ENCODE data around the gene CALHM1. TPM values are rescaled to one million over a fixed set of nuclear protein-coding genes. Genes with fewer than 3 reads are reported as not detected.
A peak's percentile ranks its signal among the peaks of the same experiment; 100 is the strongest.

CALHM1 gene
- total and polyA plus RNA-seq, 2 of the 13 experiments (the other 11 are each of a cell fraction or from before 2014, with no cell fraction given) = 0.04 TPM; not detected in 1

DNA sequence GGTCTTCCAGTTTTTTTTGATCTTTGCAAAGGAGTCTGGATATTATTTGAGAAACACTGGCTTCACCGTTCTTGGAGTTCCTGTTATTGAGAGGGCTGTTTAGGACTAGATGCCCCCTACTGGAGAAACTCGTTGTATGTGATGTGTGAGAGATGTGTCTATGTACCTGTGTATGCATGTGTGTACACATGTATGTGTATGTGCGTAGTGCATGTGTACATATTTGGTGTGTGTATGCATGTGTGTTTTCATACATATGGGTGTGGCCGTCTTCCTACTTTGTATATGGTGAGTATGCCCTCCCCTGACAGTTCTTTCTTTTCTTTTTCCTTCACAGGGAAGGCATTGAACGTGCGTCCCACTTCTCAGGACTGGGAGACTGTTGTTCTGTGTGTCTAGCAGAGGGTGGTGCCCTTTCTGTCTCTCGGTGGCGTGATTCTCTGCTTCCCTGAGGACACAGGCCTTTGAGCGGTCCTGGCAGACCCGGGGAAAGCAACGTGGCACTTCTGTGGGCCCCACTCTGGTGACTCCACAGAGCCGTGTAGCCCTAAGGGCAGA, 23.4 kb upstream of the CALHM1 start (continued):
- TF ChIP-seq RFX3 (CRISPR knock-in tag; IDR thresholded peaks at IDR 0.05) = no peak
- TF ChIP-seq, protein P1, sequence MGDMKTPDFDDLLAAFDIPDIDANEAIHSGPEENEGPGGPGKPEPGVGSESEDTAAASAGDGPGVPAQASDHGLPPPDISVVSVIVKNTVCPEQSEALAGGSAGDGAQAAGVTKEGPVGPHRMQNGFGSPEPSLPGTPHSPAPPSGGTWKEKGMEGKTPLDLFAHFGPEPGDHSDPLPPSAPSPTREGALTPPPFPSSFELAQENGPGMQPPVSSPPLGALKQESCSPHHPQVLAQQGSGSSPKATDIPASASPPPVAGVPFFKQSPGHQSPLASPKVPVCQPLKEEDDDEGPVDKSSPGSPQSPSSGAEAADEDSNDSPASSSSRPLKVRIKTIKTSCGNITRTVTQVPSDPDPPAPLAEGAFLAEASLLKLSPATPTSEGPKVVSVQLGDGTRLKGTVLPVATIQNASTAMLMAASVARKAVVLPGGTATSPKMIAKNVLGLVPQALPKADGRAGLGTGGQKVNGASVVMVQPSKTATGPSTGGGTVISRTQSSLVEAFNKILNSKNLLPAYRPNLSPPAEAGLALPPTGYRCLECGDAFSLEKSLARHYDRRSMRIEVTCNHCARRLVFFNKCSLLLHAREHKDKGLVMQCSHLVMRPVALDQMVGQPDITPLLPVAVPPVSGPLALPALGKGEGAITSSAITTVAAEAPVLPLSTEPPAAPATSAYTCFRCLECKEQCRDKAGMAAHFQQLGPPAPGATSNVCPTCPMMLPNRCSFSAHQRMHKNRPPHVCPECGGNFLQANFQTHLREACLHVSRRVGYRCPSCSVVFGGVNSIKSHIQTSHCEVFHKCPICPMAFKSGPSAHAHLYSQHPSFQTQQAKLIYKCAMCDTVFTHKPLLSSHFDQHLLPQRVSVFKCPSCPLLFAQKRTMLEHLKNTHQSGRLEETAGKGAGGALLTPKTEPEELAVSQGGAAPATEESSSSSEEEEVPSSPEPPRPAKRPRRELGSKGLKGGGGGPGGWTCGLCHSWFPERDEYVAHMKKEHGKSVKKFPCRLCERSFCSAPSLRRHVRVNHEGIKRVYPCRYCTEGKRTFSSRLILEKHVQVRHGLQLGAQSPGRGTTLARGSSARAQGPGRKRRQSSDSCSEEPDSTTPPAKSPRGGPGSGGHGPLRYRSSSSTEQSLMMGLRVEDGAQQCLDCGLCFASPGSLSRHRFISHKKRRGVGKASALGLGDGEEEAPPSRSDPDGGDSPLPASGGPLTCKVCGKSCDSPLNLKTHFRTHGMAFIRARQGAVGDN (CRISPR knock-in tag; IDR thresholded peaks at IDR 0.05) = peak; percentile 36
- TF ChIP-seq, protein P2, sequence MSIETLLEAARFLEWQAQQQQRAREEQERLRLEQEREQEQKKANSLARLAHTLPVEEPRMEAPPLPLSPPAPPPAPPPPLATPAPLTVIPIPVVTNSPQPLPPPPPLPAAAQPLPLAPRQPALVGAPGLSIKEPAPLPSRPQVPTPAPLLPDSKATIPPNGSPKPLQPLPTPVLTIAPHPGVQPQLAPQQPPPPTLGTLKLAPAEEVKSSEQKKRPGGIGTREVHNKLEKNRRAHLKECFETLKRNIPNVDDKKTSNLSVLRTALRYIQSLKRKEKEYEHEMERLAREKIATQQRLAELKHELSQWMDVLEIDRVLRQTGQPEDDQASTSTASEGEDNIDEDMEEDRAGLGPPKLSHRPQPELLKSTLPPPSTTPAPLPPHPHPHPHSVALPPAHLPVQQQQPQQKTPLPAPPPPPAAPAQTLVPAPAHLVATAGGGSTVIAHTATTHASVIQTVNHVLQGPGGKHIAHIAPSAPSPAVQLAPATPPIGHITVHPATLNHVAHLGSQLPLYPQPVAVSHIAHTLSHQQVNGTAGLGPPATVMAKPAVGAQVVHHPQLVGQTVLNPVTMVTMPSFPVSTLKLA (IDR thresholded peaks at IDR 0.05) = 0 out of 2 replicates have a peak, but pooled peaks have one; percentile 12
- peak; percentile 61; the same call in 1 of the 2 replicates for TF ChIP-seq MIER3 (CRISPR knock-in tag; IDR thresholded peaks at IDR 0.05; ENCODE audit: borderline replicate concordance)
- TF ChIP-seq ZNF331 (CRISPR knock-in tag; IDR thresholded peaks at IDR 0.05) = 0 out of 2 replicates have a peak, but pooled peaks have one; percentile 21
- TF ChIP-seq MTERF4 (CRISPR knock-in tag; IDR thresholded peaks at IDR 0.05) = 0 out of 2 replicates have a peak, but pooled peaks have one; percentile 46
- peak; percentile 42; the same call in 1 of the 2 replicates for TF ChIP-seq ERF (CRISPR knock-in tag; IDR thresholded peaks at IDR 0.05)
- TF ChIP-seq SMC3 (IDR thresholded peaks at IDR 0.05; ENCODE audit: low read length) = peak; percentile 15; the same call in 1 of the 2 replicates
- no peak for TF ChIP-seq MIXL1 (CRISPR knock-in tag; IDR thresholded peaks at IDR 0.05)
- no peak for TF ChIP-seq FOXA1 (IDR thresholded peaks at IDR 0.05)
- TF ChIP-seq FOXA1 (CRISPR knock-in tag; IDR thresholded peaks at IDR 0.05) = peak; percentile 61
- TF ChIP-seq TEF (CRISPR knock-in tag; IDR thresholded peaks at IDR 0.05) = no peak
- TF ChIP-seq XRCC5 (optimal IDR thresholded peaks at IDR 0.05; ENCODE audit: low read length) = peak; percentile 31
- TF ChIP-seq, protein P3, sequence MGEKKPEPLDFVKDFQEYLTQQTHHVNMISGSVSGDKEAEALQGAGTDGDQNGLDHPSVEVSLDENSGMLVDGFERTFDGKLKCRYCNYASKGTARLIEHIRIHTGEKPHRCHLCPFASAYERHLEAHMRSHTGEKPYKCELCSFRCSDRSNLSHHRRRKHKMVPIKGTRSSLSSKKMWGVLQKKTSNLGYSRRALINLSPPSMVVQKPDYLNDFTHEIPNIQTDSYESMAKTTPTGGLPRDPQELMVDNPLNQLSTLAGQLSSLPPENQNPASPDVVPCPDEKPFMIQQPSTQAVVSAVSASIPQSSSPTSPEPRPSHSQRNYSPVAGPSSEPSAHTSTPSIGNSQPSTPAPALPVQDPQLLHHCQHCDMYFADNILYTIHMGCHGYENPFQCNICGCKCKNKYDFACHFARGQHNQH (CRISPR knock-in tag; IDR thresholded peaks at IDR 0.05) = no peak

Measured in HepG2 (cell line).